OCI-LY7 (cell line): ENCODE data around the gene TMEM109. TPM values are rescaled to one million over a fixed set of nuclear protein-coding genes. Genes with fewer than 3 reads are reported as not detected.

Experiments used
- BruUV-seq: library from RNA; stranded (reverse); fragments of 400-500 nt; replicated peaks from 2 replicates; lab custom pipeline; 2021; lab: Mats Ljungman, UMichigan
- CTCF ChIA-PET: fragments of 300-600 bp; sonication (Branson Sonifier 250); formaldehyde crosslinking; loops from one replicate; lab custom pipeline; 2022; ENCODE audit warnings: antibody characterized with exemption; ENCODE audit not compliant: unreplicated experiment; lab: Charles Lee
- POLR2A ChIA-PET: fragments of 300-600 bp; sonication (Branson Sonifier 250); formaldehyde crosslinking; loops from one replicate; lab custom pipeline; 2022; ENCODE audit warnings: antibody characterized with exemption; lab: Charles Lee
- DNase-seq: peaks from one replicate; pipeline ENCODE4 v3.0.0-alpha.2; 2015; ENCODE audit warnings: low spot score
- H2AFZ ChIP-seq: fragments of 200-600 bp; sonication (generic), shearing (Covaris generic); 2 replicates; pipeline ENCODE4 v1.6.1; 2014; ENCODE audit warnings: mild to moderate bottlenecking, antibody characterized with exemption, low read length, moderate library complexity
- H3K27ac ChIP-seq: fragments of 200-600 bp; sonication (generic); 2 replicates; pipeline ENCODE4 v1.5.1; 2014; ENCODE audit warnings: mixed run types, low read depth, mild to moderate bottlenecking, moderate library complexity, low read length, inconsistent platforms; ENCODE audit not compliant: poor library complexity, severe bottlenecking
- H3K36me3 ChIP-seq: fragments of 200-600 bp; sonication (generic); 2 replicates; pipeline ENCODE4 v1.6.1; 2014; ENCODE audit warnings: mild to moderate bottlenecking, antibody characterized with exemption, low read length, moderate library complexity, mixed read lengths; ENCODE audit not compliant: insufficient read depth
- H3K4me1 ChIP-seq: fragments of 200-600 bp; sonication (generic); 2 replicates; pipeline ENCODE4 v1.5.1; 2014; ENCODE audit warnings: mild to moderate bottlenecking, low read length; ENCODE audit not compliant: insufficient read depth, poor library complexity, severe bottlenecking
- H3K4me2 ChIP-seq: fragments of 200-600 bp; sonication (generic); 2 replicates; pipeline ENCODE4 v1.6.1; 2014; ENCODE audit warnings: mild to moderate bottlenecking, low read length
- H3K4me3 ChIP-seq: fragments of 200-600 bp; sonication (generic); 2 replicates; pipeline ENCODE4 v1.5.1; 2014; ENCODE audit warnings: mild to moderate bottlenecking, low read depth, low read length; ENCODE audit not compliant: poor library complexity, severe bottlenecking
- H3K79me2 ChIP-seq: fragments of 200-600 bp; sonication (generic); 2 replicates; pipeline ENCODE4 v1.6.1; 2016; ENCODE audit warnings: low read depth, mild to moderate bottlenecking, low read length, moderate library complexity, mixed read lengths; ENCODE audit not compliant: insufficient read depth
- H3K9me2 ChIP-seq: fragments of 200-600 bp; sonication (generic); 2 replicates; pipeline ENCODE4 v1.6.1; 2016; ENCODE audit warnings: mild to moderate bottlenecking, low read length, mixed read lengths; ENCODE audit not compliant: insufficient read depth
- H3K9me3 ChIP-seq: fragments of 200-600 bp; sonication (generic); 2 replicates; pipeline ENCODE4 v1.6.1; 2014; ENCODE audit warnings: mild to moderate bottlenecking, mixed run types, low read length, mixed read lengths
- H4K20me1 ChIP-seq: fragments of 200-600 bp; sonication (generic); 2 replicates; pipeline ENCODE4 v1.6.1; 2014; ENCODE audit warnings: mild to moderate bottlenecking, antibody characterized with exemption, low read length, moderate library complexity, mixed read lengths; ENCODE audit not compliant: insufficient read depth
- EZH2phosphoT487 ChIP-seq: fragments of 200-600 bp; sonication (generic); IDR thresholded peaks from 2 replicates; pipeline ENCODE4 v1.6.1; 2018; ENCODE audit warnings: low read depth, borderline replicate concordance, mild to moderate bottlenecking, mixed run types, antibody characterized with exemption, low read length, moderate library complexity, mixed read lengths
- intact Hi-C: fragments of 100-400 bp; cut with micrococcal nuclease; formaldehyde crosslinking; loops from one replicate; pipeline ENCODE4 v1.10.0; 2022; ENCODE audit not compliant: unreplicated experiment
- total RNA-seq, 2 experiments: library from RNA; depleted of rRNA in 1 of 2; stranded (reverse); fragments of >200 nt in 1 of 2; shearing (Covaris generic) in 1 of 2; gene quantifications; 2 replicates each; pipeline ENCODE4 v1.2.3, GENCODE V29; 2014 to 2022
- TF ChIP-seq, protein P1 (sequence below): fragments of 200-600 bp; sonication (generic); conservative IDR thresholded peaks from 2 replicates; pipeline ENCODE4 v1.5.1; 2014; ENCODE audit warnings: mild to moderate bottlenecking, antibody characterized with exemption, low read length, moderate library complexity, mixed read lengths

Gene TMEM109
- total RNA-seq, 2 experiments from 2014 or later: 57.0 to 67.8 TPM

DNA sequence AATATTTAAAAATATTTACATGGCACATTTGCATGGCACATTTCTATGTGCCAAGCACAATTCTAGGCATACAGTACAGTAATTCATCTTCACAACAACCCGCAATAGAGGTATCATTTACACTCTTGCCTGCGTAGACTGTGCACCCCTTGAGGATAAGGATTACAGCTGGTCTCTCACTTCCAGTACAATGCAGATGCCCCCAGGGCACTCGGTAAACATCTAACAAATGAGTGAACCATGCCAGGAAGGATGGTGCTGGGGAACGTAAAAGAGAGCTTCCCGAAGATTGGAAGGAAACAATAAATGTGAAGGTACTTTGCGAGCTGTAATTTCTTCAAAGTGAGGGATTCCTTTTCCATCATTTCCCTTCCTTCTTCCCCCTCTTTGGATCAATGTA, 8.9 kb upstream of the TMEM109 start:
- ChIA-PET POLR2A (interaction anchor here (0.6 to 3.1 kb wide), 6 partner anchors 8 to 87 kb away, joined by 3 to 21 read pairs (median 4); partner anchors contain the start of gene TMEM109), CTCF (interaction anchor here (2.7 kb wide), 1 partner anchor 10 kb away, joined by 17 read pairs; the partner anchor contains the start of gene TMEM109)
- Histone ChIP-seq H2AFZ (no peak overlapping the region), H3K4me3 (peak overlapping the region; percentile 94), H3K4me1 (peaks cover 30% of the 10 kb centered on the region), H4K20me1 (peaks cover 30% of the 10 kb centered on the region), H3K9me3 (peaks cover 12% of the 10 kb centered on the region), H3K4me2 (peak overlapping the region; percentile 98), H3K79me2 (peaks cover 35% of the 10 kb centered on the region), H3K36me3 (peaks cover 66% of the 10 kb centered on the region), H3K27ac (peak overlapping the region; percentile 87), H3K9me2 (no peaks in the 10 kb centered on the region)
- no peak for DNase-seq
- intact Hi-C loops: no loop called here
- TF ChIP-seq EZH2phosphoT487: no peak
- TF ChIP-seq, protein P1, sequence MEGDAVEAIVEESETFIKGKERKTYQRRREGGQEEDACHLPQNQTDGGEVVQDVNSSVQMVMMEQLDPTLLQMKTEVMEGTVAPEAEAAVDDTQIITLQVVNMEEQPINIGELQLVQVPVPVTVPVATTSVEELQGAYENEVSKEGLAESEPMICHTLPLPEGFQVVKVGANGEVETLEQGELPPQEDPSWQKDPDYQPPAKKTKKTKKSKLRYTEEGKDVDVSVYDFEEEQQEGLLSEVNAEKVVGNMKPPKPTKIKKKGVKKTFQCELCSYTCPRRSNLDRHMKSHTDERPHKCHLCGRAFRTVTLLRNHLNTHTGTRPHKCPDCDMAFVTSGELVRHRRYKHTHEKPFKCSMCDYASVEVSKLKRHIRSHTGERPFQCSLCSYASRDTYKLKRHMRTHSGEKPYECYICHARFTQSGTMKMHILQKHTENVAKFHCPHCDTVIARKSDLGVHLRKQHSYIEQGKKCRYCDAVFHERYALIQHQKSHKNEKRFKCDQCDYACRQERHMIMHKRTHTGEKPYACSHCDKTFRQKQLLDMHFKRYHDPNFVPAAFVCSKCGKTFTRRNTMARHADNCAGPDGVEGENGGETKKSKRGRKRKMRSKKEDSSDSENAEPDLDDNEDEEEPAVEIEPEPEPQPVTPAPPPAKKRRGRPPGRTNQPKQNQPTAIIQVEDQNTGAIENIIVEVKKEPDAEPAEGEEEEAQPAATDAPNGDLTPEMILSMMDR: no peak
- TSS peak; percentile 72 for BruUV-seq

DNA sequence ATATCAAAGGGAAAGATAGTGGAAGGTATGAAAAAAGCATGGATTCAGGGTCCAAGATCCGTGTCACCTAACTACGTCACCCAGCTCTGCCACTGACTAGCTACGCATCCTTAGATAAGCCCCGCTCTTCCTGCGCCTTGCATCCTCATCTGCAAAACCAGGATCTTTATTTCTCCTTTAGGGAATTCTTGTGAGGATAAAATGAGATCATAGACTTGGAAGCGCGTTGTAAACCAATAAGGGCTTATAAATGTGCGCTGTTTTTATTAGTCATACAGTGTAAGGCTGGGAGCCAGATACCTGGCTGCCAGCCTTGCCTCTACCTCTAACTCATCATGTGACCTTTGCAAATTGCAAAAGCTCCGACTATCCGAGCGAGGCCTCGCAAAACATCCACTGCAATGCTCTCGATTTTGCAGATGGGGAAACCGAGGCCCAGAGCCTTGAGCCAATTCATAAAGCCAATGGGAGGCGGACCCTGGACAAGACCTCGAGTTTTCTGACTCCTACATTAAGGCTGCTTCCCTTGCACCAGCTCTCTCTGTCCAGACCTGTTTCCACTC, 8.3 kb upstream of the TMEM109 start:
- H3K4me2 ChIP-seq: peak overlapping the region; percentile 98
- H3K4me1 ChIP-seq: peaks cover 36% of the 10 kb centered on the region
- intact Hi-C loops: loop anchor here (1.0 to 2.0 kb wide), 2 partner anchors 63 to 255 kb away; partner anchors contain the start of genes CCDC86 and VPS37C
- H3K9me3 ChIP-seq: peaks cover 18% of the 10 kb centered on the region
- TF ChIP-seq, protein P1: no peak
- TF ChIP-seq EZH2phosphoT487: no peak
- no TSS peak for BruUV-seq
- peaks cover 30% of the 10 kb centered on the region for H4K20me1 ChIP-seq
- peak overlapping the region; percentile 26; the same call in 1 of the 2 replicates for H2AFZ ChIP-seq
- H3K4me3 ChIP-seq: peak overlapping the region; percentile 94
- H3K79me2 ChIP-seq: peaks cover 35% of the 10 kb centered on the region
- ChIA-PET CTCF (interaction anchor here (2.7 kb wide), 1 partner anchor 9 kb away, joined by 17 read pairs; the partner anchor contains the start of gene TMEM109), POLR2A (interaction anchor here (0.6 to 3.1 kb wide), 4 partner anchors 9 to 86 kb away, joined by 3 to 21 read pairs (median 3); partner anchors contain the start of gene TMEM109)
- H3K9me2 ChIP-seq: no peaks in the 10 kb centered on the region
- peak overlapping the region; percentile 87 for H3K27ac ChIP-seq
- H3K36me3 ChIP-seq: peaks cover 60% of the 10 kb centered on the region
- peak; percentile 29 for DNase-seq
